ENCODE measurements around the gene PCDHGC3. TPM values are rescaled to one million over a fixed set of nuclear protein-coding genes. Genes with fewer than 3 reads are reported as not detected.

Gene PCDHGC3
- total RNA-seq, 1 donor from 2014 or later = 14.7 TPM

- Mint-ChIP-seq H3K4me3 (peak overlapping the region; percentile 67), H3K9me3 (no peaks in the 10 kb centered on the region), H3K27me3 (ENCODE audit: insufficient read depth, low read depth) (peaks cover 10% of the 10 kb centered on the region), H3K27ac (peak overlapping the region; percentile 99), H3K36me3 (peaks cover 29% of the 10 kb centered on the region), H3K4me1 (peaks cover 55% of the 10 kb centered on the region)
- H3K4me3 ChIP-seq = no peak overlapping the region
- TF ChIP-seq CTCF (IDR thresholded peaks at IDR 0.05) (no peak), EZH2phosphoT487 (IDR thresholded peaks at IDR 0.05) (no peak), EZH2 (IDR thresholded peaks at IDR 0.05) (no peak)
- H3K9ac ChIP-seq = no peak overlapping the region
- H3F3A ChIP-seq (ENCODE audit: low read depth) = peaks cover 38% of the 10 kb centered on the region
- H3K79me2 ChIP-seq (ENCODE audit: low read depth) = no peaks in the 10 kb centered on the region
- H4K20me1 ChIP-seq (ENCODE audit: low read depth) = peaks cover 16% of the 10 kb centered on the region
- H3K4me2 ChIP-seq = peak overlapping the region; percentile 71
- H3K27ac ChIP-seq = peak overlapping the region; percentile 47
- peak; percentile 47 for DNase-seq (ENCODE audit: low spot score)
- no peaks in the 10 kb centered on the region for H3K36me3 ChIP-seq
- H2AFZ ChIP-seq (replicated peaks) = no peak overlapping the region
- no peaks in the 10 kb centered on the region for H3K27me3 ChIP-seq
- H3K9me3 ChIP-seq (ENCODE audit: low read depth) = no peaks in the 10 kb centered on the region
- H3K4me1 ChIP-seq = peaks cover 27% of the 10 kb centered on the region
Measured at GRCh38 chr5:141507387-141508091, 31.8 kb downstream of the PCDHGC3 start.

GRCh38 chr5:141508440-141508797 is 32.7 kb downstream of the PCDHGC3 start:
- peaks cover 45% of the 10 kb centered on the region for H3F3A ChIP-seq (ENCODE audit: low read depth)

GRCh38 chr5:141508798-141509611 is 33.2 kb downstream of the PCDHGC3 start:
- Mint-ChIP-seq H3K9me3 (no peaks in the 10 kb centered on the region), H3K4me3 (peak overlapping the region; percentile 67), H3K36me3 (peaks cover 25% of the 10 kb centered on the region), H3K27ac (peak overlapping the region; percentile 99), H3K4me1 (peaks cover 62% of the 10 kb centered on the region), H3K27me3 (ENCODE audit: insufficient read depth, low read depth) (peaks cover 20% of the 10 kb centered on the region)
- Histone ChIP-seq H3K27me3 (no peaks in the 10 kb centered on the region), H3K4me1 (peaks cover 32% of the 10 kb centered on the region), H3K9ac (no peak overlapping the region), H3K79me2 (ENCODE audit: low read depth) (no peaks in the 10 kb centered on the region), H3K36me3 (no peaks in the 10 kb centered on the region), H3K27ac (peak overlapping the region; percentile 47), H3K4me2 (peak overlapping the region; percentile 71), H3K4me3 (peak overlapping the region; percentile 33), H3K9me3 (ENCODE audit: low read depth) (no peaks in the 10 kb centered on the region), H3F3A (ENCODE audit: low read depth) (peaks cover 51% of the 10 kb centered on the region), H4K20me1 (ENCODE audit: low read depth) (peaks cover 16% of the 10 kb centered on the region), H2AFZ (replicated peaks) (no peak overlapping the region)
- DNase-seq (ENCODE audit: low spot score) = peak; percentile 93
- no peak for TF ChIP-seq CTCF (IDR thresholded peaks at IDR 0.05)
- TF ChIP-seq EZH2 (IDR thresholded peaks at IDR 0.05) = no peak
- TF ChIP-seq EZH2phosphoT487 (IDR thresholded peaks at IDR 0.05) = no peak

More at GRCh38 chr5:141508440-141508797, 32.7 kb downstream of the PCDHGC3 start:
- H3K4me1 Mint-ChIP-seq = peaks cover 62% of the 10 kb centered on the region
- Histone ChIP-seq H3K27me3 (no peaks in the 10 kb centered on the region), H3K4me1 (peaks cover 31% of the 10 kb centered on the region), H3K79me2 (ENCODE audit: low read depth) (no peaks in the 10 kb centered on the region), H3K36me3 (no peaks in the 10 kb centered on the region), H3K9me3 (ENCODE audit: low read depth) (no peaks in the 10 kb centered on the region), H3K4me3 (peak overlapping the region; percentile 5), H3K27ac (peak overlapping the region; percentile 47), H3K4me2 (peak overlapping the region; percentile 71), H2AFZ (replicated peaks) (no peak overlapping the region), H3K9ac (no peak overlapping the region), H4K20me1 (ENCODE audit: low read depth) (peaks cover 16% of the 10 kb centered on the region)
- TF ChIP-seq CTCF (IDR thresholded peaks at IDR 0.05) (no peak), EZH2 (IDR thresholded peaks at IDR 0.05) (no peak), EZH2phosphoT487 (IDR thresholded peaks at IDR 0.05) (no peak)
- no peak for DNase-seq (ENCODE audit: low spot score)
- peaks cover 15% of the 10 kb centered on the region for H3K27me3 Mint-ChIP-seq (ENCODE audit: insufficient read depth, low read depth)
- H3K4me3 Mint-ChIP-seq = peak overlapping the region; percentile 67
- H3K36me3 Mint-ChIP-seq = peaks cover 29% of the 10 kb centered on the region
- peak overlapping the region; percentile 99 for H3K27ac Mint-ChIP-seq
- no peaks in the 10 kb centered on the region for H3K9me3 Mint-ChIP-seq

Data from neural progenitor cell (in vitro differentiated cells).